Smooth muscle cell (in vitro differentiated cells): ENCODE results near the gene FECH. TPM values are rescaled to one million over a fixed set of nuclear protein-coding genes. Genes with fewer than 3 reads are reported as not detected.
A peak's percentile ranks its signal among the peaks of the same experiment; 100 is the strongest.

Experiments used
- DNase-seq: peaks from one replicate; lab custom pipeline; 2025; ENCODE audit not compliant: unreplicated experiment; lab: John Stamatoyannopoulos, UW
- H2AFZ ChIP-seq: fragments of 200-600 bp; sonication (generic); 2 replicates; pipeline ENCODE4 v1.6.0; 2016; ENCODE audit warnings: antibody characterized with exemption, low read depth, mild to moderate bottlenecking
- H3F3A ChIP-seq: fragments of 200-600 bp; sonication (generic); 2 replicates; pipeline ENCODE4 v1.6.0; 2017; ENCODE audit warnings: antibody characterized with exemption, low read depth
- H3K27ac ChIP-seq: fragments of 200-600 bp; sonication (generic); 2 replicates; pipeline ENCODE4 v1.5.1; 2016; ENCODE audit warnings: low read depth, mild to moderate bottlenecking
- H3K27me3 ChIP-seq: fragments of 200-600 bp; sonication (generic); 2 replicates; pipeline ENCODE4 v1.6.1; 2016; ENCODE audit warnings: low read depth, mild to moderate bottlenecking
- H3K36me3 ChIP-seq: fragments of 200-600 bp; sonication (generic); 2 replicates; pipeline ENCODE4 v1.5.1; 2016; ENCODE audit warnings: low read depth
- H3K4me1 ChIP-seq: fragments of 200-600 bp; sonication (generic); 2 replicates; pipeline ENCODE4 v1.5.1; 2016; ENCODE audit warnings: low read depth
- H3K4me2 ChIP-seq: fragments of 200-600 bp; sonication (generic); 2 replicates; pipeline ENCODE4 v1.6.0; 2016; ENCODE audit warnings: mild to moderate bottlenecking
- H3K4me3 ChIP-seq: fragments of 200-600 bp; sonication (generic); 2 replicates; pipeline ENCODE4 v1.5.1; 2016; ENCODE audit warnings: mild to moderate bottlenecking
- H3K79me2 ChIP-seq: fragments of 200-600 bp; sonication (generic); 2 replicates; pipeline ENCODE4 v1.6.0; 2016; ENCODE audit warnings: low read depth, mild to moderate bottlenecking
- H3K9ac ChIP-seq: fragments of 200-600 bp; sonication (generic); 2 replicates; pipeline ENCODE4 v1.6.0; 2016; ENCODE audit warnings: low read depth
- H3K9me3 ChIP-seq: fragments of 200-600 bp; sonication (generic); replicated peaks from 2 replicates; pipeline ENCODE4 v1.5.1; 2016; ENCODE audit warnings: low read depth
- H4K20me1 ChIP-seq: fragments of 200-600 bp; sonication (generic); 2 replicates; pipeline ENCODE4 v1.6.0; 2016; ENCODE audit warnings: low read depth
- CTCF ChIP-seq: fragments of 200-600 bp; sonication (generic); IDR thresholded peaks from 2 replicates; pipeline ENCODE4 v1.5.1; 2017; ENCODE audit warnings: borderline replicate concordance, mild to moderate bottlenecking, antibody characterized with exemption; ENCODE audit not compliant: insufficient read depth, poor library complexity, severe bottlenecking
- WGBS: methylation state at CpG from one replicate; pipeline ENCODE4 v1.1.7; 2016; ENCODE audit warnings: low lambda C conversion rate; 5-methylcytosine and 5-hydroxymethylcytosine counted together
- polyA plus RNA-seq: library from polyadenylated mRNA; unstranded; fragments of >200 nt; fragmentation: Nextera tagmentation; extraction: Ambion mirVana; gene quantifications from 2 replicates; pipeline ENCODE4 v1.2.1, GENCODE V29; 2016
- total RNA-seq: library from RNA; depleted of rRNA; stranded (reverse); fragments of >200 nt; gene quantifications from 2 replicates; pipeline ENCODE4 v1.2.3, GENCODE V29; 2014

Gene FECH
- total and polyA plus RNA-seq, 2 experiments from 2014 or later, result 18.1 to 52.5 TPM

DNA sequence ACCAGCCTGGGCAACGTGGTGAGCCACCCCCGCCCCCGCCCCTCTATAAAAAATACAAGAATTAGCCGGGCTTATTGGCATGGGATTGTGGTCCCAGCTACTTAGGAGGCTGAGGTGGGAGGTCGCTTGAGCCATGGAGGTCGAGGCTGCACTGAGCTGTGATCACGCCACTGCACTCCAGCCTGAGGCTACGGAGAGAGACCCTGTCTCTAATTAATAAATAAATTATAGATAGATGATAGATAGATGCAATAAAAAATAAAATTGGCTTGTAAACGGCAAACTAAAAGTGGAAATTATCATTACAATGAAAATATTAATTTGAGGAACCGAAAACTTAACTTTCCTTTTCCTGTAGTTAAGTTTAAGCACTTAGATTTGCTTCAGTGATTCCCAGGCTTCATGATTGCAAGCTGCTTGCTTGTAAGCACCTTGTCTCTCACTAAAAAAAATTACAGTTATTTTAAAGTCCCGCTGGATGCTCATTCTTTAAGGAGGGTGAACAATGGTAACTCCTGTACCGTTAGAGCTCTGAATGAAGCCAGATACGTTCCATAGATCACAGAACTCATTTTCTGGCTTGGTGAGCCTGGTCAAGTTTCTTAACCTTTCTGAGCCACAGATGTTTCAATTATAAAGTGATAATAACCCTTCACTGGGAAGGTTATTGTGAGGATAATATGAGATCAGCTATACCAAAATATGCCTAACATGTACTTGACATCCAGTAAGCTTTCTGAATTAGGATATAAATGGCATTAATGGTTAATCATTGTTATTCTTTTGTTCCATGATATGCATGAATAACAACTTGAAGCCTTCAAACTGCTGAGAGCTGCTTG lies 44.5 kb upstream of the FECH start:
- Histone ChIP-seq H3K9ac (no peak overlapping the region), H3K27me3 (no peaks in the 10 kb centered on the region), H3K4me3 (peak overlapping the region; percentile 75), H3K27ac (peak overlapping the region; percentile 53), H3K9me3 (no peaks in the 10 kb centered on the region), H3K36me3 (no peaks in the 10 kb centered on the region), H3K4me1 (no peaks in the 10 kb centered on the region), H2AFZ (peak overlapping the region; percentile 98), H3K79me2 (no peaks in the 10 kb centered on the region), H4K20me1 (no peaks in the 10 kb centered on the region), H3F3A (no peaks in the 10 kb centered on the region), H3K4me2 (peak overlapping the region; percentile 82)
- WGBS, result 73% methylated on average over 13 of the region's 13 CpGs
- no peak for TF ChIP-seq CTCF
- DNase-seq, result no peak

GRCh38 chr18:57630002-57630753 lies 43.7 kb upstream of the FECH start:
- TF ChIP-seq CTCF, result peak; percentile 49

GRCh38 chr18:57629422-57629821 lies 42.9 kb upstream of the FECH start:
- no peaks in the 10 kb centered on the region for H3K27me3 ChIP-seq
- no peak overlapping the region for H3K27ac ChIP-seq
- peak overlapping the region; percentile 82 for H3K4me2 ChIP-seq
- no peak overlapping the region for H3K9ac ChIP-seq
- H4K20me1 ChIP-seq, result no peaks in the 10 kb centered on the region
- 93% methylated on average over 9 of the region's 9 CpGs for WGBS
- peak overlapping the region; percentile 75 for H3K4me3 ChIP-seq
- no peaks in the 10 kb centered on the region for H3K79me2 ChIP-seq
- no peak for TF ChIP-seq CTCF
- H3K4me1 ChIP-seq, result no peaks in the 10 kb centered on the region
- no peaks in the 10 kb centered on the region for H3F3A ChIP-seq
- H3K36me3 ChIP-seq, result no peaks in the 10 kb centered on the region
- DNase-seq, result no peak
- peak overlapping the region; percentile 98 for H2AFZ ChIP-seq
- H3K9me3 ChIP-seq, result no peaks in the 10 kb centered on the region

More at GRCh38 chr18:57630002-57630753, 43.7 kb upstream of the FECH start:
- Histone ChIP-seq H3K27ac (peak overlapping the region; percentile 53), H4K20me1 (no peaks in the 10 kb centered on the region), H3K4me3 (peak overlapping the region; percentile 75), H3K4me1 (no peaks in the 10 kb centered on the region), H3K9ac (peak overlapping the region; percentile 70), H3K79me2 (no peaks in the 10 kb centered on the region), H3K4me2 (peak overlapping the region; percentile 82), H3K36me3 (no peaks in the 10 kb centered on the region), H3F3A (no peaks in the 10 kb centered on the region), H3K27me3 (no peaks in the 10 kb centered on the region), H2AFZ (peak overlapping the region; percentile 98), H3K9me3 (no peaks in the 10 kb centered on the region)
- WGBS, result 10% methylated on average over 50 of the region's 52 CpGs
- DNase-seq, result peak; percentile 77
